Measurements from ENCODE around the gene F7. TPM values are rescaled to one million over a fixed set of nuclear protein-coding genes. Genes with fewer than 3 reads are reported as not detected.

The F7 gene
- total and polyA plus RNA-seq, 9 of the 15 experiments (the other 6 are each of a cell fraction or from before 2014, with no cell fraction given): not detected

- intact Hi-C loops (cut with micrococcal nuclease): no loop called here
- CTCF ChIA-PET (ENCODE audit: low intra/inter-chr PET ratio): no interaction called here
- Histone ChIP-seq H3K27me3 (ENCODE audit: control insufficient read depth in 2 of 2, insufficient read depth in 2 of 2, low read length in 2 of 2) (peaks cover 25 to 74% of the 10 kb centered on the region in 2 experiments; a peak in 4 of 5 replicates), H3K27ac (ENCODE audit: extremely low read depth, low read depth, low read length) (no peak overlapping the region), H3K36me3 (ENCODE audit: control insufficient read depth, insufficient read depth, low read length) (no peaks in the 10 kb centered on the region), H2AFZ (ENCODE audit: low read depth, low read length) (no peak overlapping the region), H3K9ac (ENCODE audit: insufficient read depth in 1 of 2, low read depth in 2 of 2, low read length in 2 of 2) (no peak overlapping the region), H3K79me2 (ENCODE audit: control insufficient read depth, insufficient read depth, low read length) (no peaks in the 10 kb centered on the region), H3K9me3 (replicated peaks; ENCODE audit: control insufficient read depth, insufficient read depth, low read depth, low read length) (no peaks in the 10 kb centered on the region), H3K4me1 (replicated peaks in 1 of 2; ENCODE audit: control insufficient read depth in 2 of 2, insufficient read depth in 2 of 2, low read length in 2 of 2) (peaks cover 4 to 18% of the 10 kb centered on the region in 2 experiments; a peak in 4 of 5 replicates), H4K20me1 (replicated peaks; ENCODE audit: control insufficient read depth, insufficient read depth, low read length) (no peaks in the 10 kb centered on the region), H3K4me3 (no peak overlapping the region), H3K9me1 (ENCODE audit: control insufficient read depth, insufficient read depth, low read length) (no peaks in the 10 kb centered on the region), H3K4me2 (ENCODE audit: insufficient read depth, low read length) (no peak overlapping the region)
- no TSS peak for BruUV-seq (replicated peaks)
- ATAC-seq (no peak), FAIRE-seq (no peak), DNase-seq (ENCODE audit: extremely low read depth in 1 of 4, low spot score in 3 of 4) (no peak)
- POLR2A ChIA-PET: interaction anchor here (0.8 kb wide), 1 partner anchor 14 kb away, joined by 3 read pairs; no protein-coding TSS in a partner anchor
- TF ChIP-seq BACH1 (tag; IDR thresholded peaks at IDR 0.05): no peak
- no peak for TF ChIP-seq XRCC4 (IDR thresholded peaks at IDR 0.05; ENCODE audit: extremely low read depth, insufficient read depth, insufficient read length)
- TF ChIP-seq RAD21 (CRISPR knock-in tag; conservative IDR thresholded peaks at IDR 0.05 in 1 of 2, IDR thresholded peaks at IDR 0.05 in 1 of 2): no peak
- TF ChIP-seq CREM (IDR thresholded peaks at IDR 0.05; ENCODE audit: low read depth): no peak
- TF ChIP-seq, protein P1, sequence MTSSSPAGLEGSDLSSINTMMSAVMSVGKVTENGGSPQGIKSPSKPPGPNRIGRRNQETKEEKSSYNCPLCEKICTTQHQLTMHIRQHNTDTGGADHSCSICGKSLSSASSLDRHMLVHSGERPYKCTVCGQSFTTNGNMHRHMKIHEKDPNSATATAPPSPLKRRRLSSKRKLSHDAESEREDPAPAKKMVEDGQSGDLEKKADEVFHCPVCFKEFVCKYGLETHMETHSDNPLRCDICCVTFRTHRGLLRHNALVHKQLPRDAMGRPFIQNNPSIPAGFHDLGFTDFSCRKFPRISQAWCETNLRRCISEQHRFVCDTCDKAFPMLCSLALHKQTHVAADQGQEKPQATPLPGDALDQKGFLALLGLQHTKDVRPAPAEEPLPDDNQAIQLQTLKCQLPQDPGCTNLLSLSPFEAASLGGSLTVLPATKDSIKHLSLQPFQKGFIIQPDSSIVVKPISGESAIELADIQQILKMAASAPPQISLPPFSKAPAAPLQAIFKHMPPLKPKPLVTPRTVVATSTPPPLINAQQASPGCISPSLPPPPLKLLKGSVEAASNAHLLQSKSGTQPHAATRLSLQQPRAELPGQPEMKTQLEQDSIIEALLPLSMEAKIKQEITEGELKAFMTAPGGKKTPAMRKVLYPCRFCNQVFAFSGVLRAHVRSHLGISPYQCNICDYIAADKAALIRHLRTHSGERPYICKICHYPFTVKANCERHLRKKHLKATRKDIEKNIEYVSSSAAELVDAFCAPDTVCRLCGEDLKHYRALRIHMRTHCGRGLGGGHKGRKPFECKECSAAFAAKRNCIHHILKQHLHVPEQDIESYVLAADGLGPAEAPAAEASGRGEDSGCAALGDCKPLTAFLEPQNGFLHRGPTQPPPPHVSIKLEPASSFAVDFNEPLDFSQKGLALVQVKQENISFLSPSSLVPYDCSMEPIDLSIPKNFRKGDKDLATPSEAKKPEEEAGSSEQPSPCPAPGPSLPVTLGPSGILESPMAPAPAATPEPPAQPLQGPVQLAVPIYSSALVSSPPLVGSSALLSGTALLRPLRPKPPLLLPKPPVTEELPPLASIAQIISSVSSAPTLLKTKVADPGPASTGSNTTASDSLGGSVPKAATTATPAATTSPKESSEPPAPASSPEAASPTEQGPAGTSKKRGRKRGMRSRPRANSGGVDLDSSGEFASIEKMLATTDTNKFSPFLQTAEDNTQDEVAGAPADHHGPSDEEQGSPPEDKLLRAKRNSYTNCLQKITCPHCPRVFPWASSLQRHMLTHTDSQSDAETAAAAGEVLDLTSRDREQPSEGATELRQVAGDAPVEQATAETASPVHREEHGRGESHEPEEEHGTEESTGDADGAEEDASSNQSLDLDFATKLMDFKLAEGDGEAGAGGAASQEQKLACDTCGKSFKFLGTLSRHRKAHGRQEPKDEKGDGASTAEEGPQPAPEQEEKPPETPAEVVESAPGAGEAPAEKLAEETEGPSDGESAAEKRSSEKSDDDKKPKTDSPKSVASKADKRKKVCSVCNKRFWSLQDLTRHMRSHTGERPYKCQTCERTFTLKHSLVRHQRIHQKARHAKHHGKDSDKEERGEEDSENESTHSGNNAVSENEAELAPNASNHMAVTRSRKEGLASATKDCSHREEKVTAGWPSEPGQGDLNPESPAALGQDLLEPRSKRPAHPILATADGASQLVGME (CRISPR knock-in tag; IDR thresholded peaks at IDR 0.05): no peak
- TF ChIP-seq KDM4B (IDR thresholded peaks at IDR 0.05; ENCODE audit: borderline replicate concordance in 2 of 2, low read depth in 1 of 2): no peak
- TF ChIP-seq HNRNPUL1 (IDR thresholded peaks at IDR 0.05; ENCODE audit: low read length): no peak
- in situ Hi-C loops (cut with MboI): no loop called here
- 1% methylated on average over 11 of the region's 14 CpGs for WGBS (ENCODE audit: insufficient coverage, low coverage, missing lambda C conversion rate)
Observed at GRCh38 chr13:113062691-113063090, 42.9 kb upstream of the F7 start.
